Hematopoietic multipotent progenitor cell treated with erythropoietin and hydrocortisone succinate and interleukin-3 and kit ligand, for 15 days (in vitro differentiated cells): ENCODE measurements around the gene WNT7B.

ENCODE experiments used
- DNase-seq: peaks from one replicate; pipeline ENCODE4 v3.0.0-alpha.2; 2015; ENCODE audit warnings: low spot score

WNT7B gene

DNA sequence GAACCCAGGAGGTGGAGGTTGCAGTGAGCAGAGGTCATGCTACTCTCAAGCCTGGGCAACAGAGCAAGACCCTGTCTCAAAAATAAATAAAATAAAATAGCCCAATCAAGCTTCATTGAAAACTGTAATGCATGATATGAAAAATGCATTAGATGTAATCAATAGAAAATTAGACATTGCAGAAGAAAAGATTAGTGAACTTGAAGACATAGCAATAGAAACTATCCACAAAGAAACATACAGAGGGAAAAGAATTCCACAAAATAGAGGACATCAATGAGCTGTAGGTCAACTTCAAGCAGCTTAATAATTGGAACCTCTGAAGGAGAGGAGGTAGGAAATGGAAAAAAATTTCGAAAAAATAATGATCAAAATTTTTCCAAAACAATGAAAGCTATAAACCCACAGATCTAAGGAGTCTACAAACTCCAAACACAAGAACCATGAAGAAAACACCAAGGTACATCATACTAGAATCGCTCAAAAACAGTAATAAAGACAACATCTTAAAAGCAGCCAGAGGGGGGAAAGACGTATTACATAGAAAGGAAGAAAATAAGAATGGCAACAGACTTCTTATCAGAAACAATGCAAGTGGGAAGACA is 104.2 kb downstream of the WNT7B start:
- DNase-seq = no peak

DNA sequence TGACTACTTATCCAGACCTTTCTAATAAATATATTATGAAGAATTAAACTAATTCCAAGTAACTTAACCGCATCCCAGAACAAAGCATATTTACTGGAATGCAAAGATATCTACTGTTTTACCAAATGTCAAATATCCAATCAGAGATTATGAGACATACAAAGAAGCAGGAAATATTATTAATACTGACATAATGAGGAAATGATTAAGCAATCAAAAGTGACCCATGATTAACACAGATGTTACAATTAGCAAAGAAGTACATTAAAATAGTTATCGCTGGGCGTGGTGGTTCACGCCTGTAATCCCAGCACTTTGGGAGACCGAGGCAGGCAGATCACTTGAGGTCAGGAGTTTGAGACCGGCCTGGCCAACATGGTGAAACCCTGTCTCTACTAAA is 105.2 kb downstream of the WNT7B start:
- no peak for DNase-seq
